ENCODE measurements around the gene ZNF678.

- TF ChIP-seq CTCF (IDR thresholded peaks at IDR 0.05) (no peak), POLR2AphosphoS5 (IDR thresholded peaks at IDR 0.05) (no peak)
These were observed 19.9 kb upstream of the ZNF678 start for GRCh38 chr1:227543283-227544066.
